Type B pancreatic cell (in vitro differentiated cells): Measurements from ENCODE around the gene TMEM123. TPM values are rescaled to one million over a fixed set of nuclear protein-coding genes. Genes with fewer than 3 reads are reported as not detected.

Source experiments
- DNase-seq: peaks from one replicate; pipeline ENCODE4 v3.0.0; 2021; ENCODE audit warnings: mixed read lengths; ENCODE audit not compliant: unreplicated experiment; ENCODE audit errors: extremely low spot score
- H3K27ac Mint-ChIP-seq: 2 replicates; pipeline ENCODE4 v1.8.0; 2021; ENCODE audit warnings: mild to moderate bottlenecking, mixed read lengths
- H3K27me3 Mint-ChIP-seq: 2 replicates; pipeline ENCODE4 v1.8.0; 2021; ENCODE audit warnings: mixed read lengths
- H3K36me3 Mint-ChIP-seq: 2 replicates; pipeline ENCODE4 v1.8.0; 2021; ENCODE audit warnings: mixed read lengths
- H3K4me1 Mint-ChIP-seq: one replicate; pipeline ENCODE4 v1.8.0; 2021; ENCODE audit warnings: mixed read lengths; ENCODE audit not compliant: unreplicated experiment
- H3K4me3 Mint-ChIP-seq: 2 replicates; pipeline ENCODE4 v1.8.0; 2021; ENCODE audit warnings: mild to moderate bottlenecking, mixed read lengths
- H3K9me3 Mint-ChIP-seq: 2 replicates; pipeline ENCODE4 v1.8.0; 2021; ENCODE audit warnings: mixed read lengths
- CTCF ChIP-seq: fragments of 200-600 bp; sonication (generic); conservative IDR thresholded peaks from 2 replicates; pipeline ENCODE4 v1.5.0; 2021; ENCODE audit warnings: antibody characterized with exemption, mild to moderate bottlenecking
- total RNA-seq: library from RNA; stranded (reverse); gene quantifications from 2 replicates; pipeline ENCODE4 v1.2.1, GENCODE V29; 2021; ENCODE audit warnings: low replicate concordance

TMEM123 gene
- total RNA-seq, 1 donor from 2014 or later, result 144 TPM

DNA sequence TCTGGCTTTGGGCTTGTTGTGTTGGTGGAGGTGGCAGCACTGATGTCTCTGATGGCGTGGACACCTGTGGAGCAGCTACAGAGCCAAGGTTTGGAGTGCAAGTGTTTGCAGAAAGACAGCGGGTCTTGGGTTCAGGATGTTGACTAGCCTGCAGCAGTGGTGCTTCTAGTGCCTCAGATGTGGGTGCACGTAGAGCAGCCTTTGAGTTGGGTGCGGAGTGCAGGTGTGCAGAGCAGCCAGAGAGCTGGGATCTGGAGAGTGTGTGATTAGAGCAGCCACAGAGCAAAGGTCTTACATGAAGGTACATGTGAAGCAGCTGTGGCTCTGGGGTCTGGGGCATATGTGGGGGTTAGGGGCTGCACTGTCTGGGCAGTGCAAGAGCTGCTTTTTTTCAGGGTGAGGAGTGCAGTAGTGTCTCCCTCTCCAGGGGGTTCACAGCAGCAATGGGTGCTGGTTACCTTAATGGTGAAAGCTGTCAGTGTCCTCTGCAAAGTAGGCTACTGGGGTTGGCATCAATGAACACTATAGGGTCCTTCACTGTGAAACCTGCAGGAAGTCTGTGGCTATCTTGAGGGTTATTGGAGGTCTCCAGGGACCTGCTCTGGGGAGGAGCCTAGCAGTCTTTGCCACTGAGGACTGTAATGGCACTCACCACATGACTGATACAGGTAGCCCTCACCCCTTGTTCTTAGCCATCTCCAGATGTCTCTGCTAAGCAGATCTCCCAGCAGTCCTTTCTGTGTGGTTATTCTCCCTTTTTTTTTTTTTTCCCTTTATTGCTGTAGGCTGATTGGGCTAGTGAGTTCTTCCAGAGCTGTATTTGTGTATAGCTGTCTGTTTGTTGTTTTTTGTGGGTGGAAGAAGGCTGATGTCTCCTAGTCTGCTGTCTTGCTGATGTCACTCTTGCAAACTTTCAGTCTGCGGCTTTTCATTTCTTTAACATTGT is 91.2 kb downstream of the TMEM123 start:
- Mint-ChIP-seq H3K27ac (no peak overlapping the region), H3K4me3 (no peak overlapping the region), H3K36me3 (peaks cover 61% of the 10 kb centered on the region), H3K4me1 (peaks cover 3% of the 10 kb centered on the region), H3K27me3 (no peaks in the 10 kb centered on the region), H3K9me3 (no peaks in the 10 kb centered on the region)
- no peak for TF ChIP-seq CTCF
- no peak for DNase-seq

- Mint-ChIP-seq H3K27ac (no peak overlapping the region), H3K36me3 (peaks cover 60% of the 10 kb centered on the region), H3K4me1 (peaks cover 3% of the 10 kb centered on the region), H3K9me3 (no peaks in the 10 kb centered on the region), H3K4me3 (no peak overlapping the region), H3K27me3 (no peaks in the 10 kb centered on the region)
- no peak for TF ChIP-seq CTCF
- DNase-seq, result no peak
These were observed 91.9 kb downstream of the TMEM123 start for GRCh38 chr11:102360681-102361080.

GRCh38 chr11:102359372-102359771 is 93.2 kb downstream of the TMEM123 start:
- H3K9me3 Mint-ChIP-seq, result peaks cover 7% of the 10 kb centered on the region
- H3K36me3 Mint-ChIP-seq, result peaks cover 63% of the 10 kb centered on the region
- H3K4me3 Mint-ChIP-seq, result no peak overlapping the region
- H3K4me1 Mint-ChIP-seq, result peaks cover 3% of the 10 kb centered on the region
- TF ChIP-seq CTCF, result no peak
- no peak for DNase-seq
- no peaks in the 10 kb centered on the region for H3K27me3 Mint-ChIP-seq
- no peak overlapping the region for H3K27ac Mint-ChIP-seq

DNA sequence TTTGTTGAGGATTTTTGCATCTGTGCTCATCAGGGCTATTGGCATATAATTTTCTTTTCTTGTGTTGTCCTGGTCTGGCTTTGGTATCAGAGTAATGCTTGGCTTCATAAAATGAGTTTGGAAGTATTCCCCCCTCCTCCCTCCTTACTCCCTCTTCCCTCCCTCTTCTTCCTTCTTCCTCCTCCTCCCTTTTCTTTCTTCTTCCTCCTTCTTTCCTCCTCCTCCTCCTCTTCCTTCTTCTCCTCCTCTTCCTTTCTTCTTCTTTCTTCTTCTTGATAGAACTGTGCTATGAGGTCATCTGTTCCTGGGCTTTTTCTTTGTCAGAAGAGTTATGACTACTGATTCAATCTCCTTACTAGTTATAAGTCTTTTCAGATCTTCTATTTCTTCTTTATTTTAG is 95.4 kb downstream of the TMEM123 start:
- no peak for DNase-seq
- no peak for TF ChIP-seq CTCF
- peaks cover 66% of the 10 kb centered on the region for H3K36me3 Mint-ChIP-seq
- H3K9me3 Mint-ChIP-seq, result peaks cover 7% of the 10 kb centered on the region
- H3K27me3 Mint-ChIP-seq, result no peaks in the 10 kb centered on the region
- H3K27ac Mint-ChIP-seq, result no peak overlapping the region
- peaks cover 3% of the 10 kb centered on the region for H3K4me1 Mint-ChIP-seq
- H3K4me3 Mint-ChIP-seq, result no peak overlapping the region

- peak overlapping the region; percentile 97 for H3K27ac Mint-ChIP-seq
- no peak for TF ChIP-seq CTCF
- H3K27me3 Mint-ChIP-seq, result no peaks in the 10 kb centered on the region
- peaks cover 27% of the 10 kb centered on the region for H3K4me1 Mint-ChIP-seq
- peak overlapping the region; percentile 90 for H3K4me3 Mint-ChIP-seq
- H3K36me3 Mint-ChIP-seq, result peaks cover 19% of the 10 kb centered on the region
- DNase-seq, result no peak
- no peaks in the 10 kb centered on the region for H3K9me3 Mint-ChIP-seq
These were observed 104.8 kb downstream of the TMEM123 start for GRCh38 chr11:102347462-102348370.
